HEK293 (cell line): ENCODE results near the gene COPS9.

Experiments
- CTCF ChIA-PET: fragments of 350-600 bp; formaldehyde crosslinking; extraction: SDS; loops from one replicate; lab custom pipeline; 2021; ENCODE audit warnings: antibody characterized with exemption; lab: Yijun Ruan, JAX
- POLR2A ChIA-PET: fragments of 300-600 bp; formaldehyde crosslinking; extraction: SDS; loops from one replicate; lab custom pipeline; 2020; ENCODE audit warnings: antibody characterized with exemption, inconsistent platforms; lab: Yijun Ruan, JAX
- H3K27ac ChIP-seq: fragments of 200-500 bp; sonication (Bioruptor generic); 2 replicates; pipeline ENCODE4 v1.5.1; 2014; ENCODE audit warnings: low read depth, low read length, control low read depth, inconsistent platforms; ENCODE audit errors: extremely low read depth
- H3K36me3 ChIP-seq, 2 experiments: fragments of 200-500 bp in 1 of 2; sonication (Bioruptor generic) in 1 of 2; 1 replicate in 1 of 2; 2 replicates in 1 of 2; pipeline ENCODE4 v1.5.1; 2014 to 2017; ENCODE audit warnings: inconsistent platforms in 2 of 2, low read length in 2 of 2; ENCODE audit not compliant: control insufficient read depth in 2 of 2, insufficient read depth in 1 of 2
- H3K4me1 ChIP-seq: fragments of 200-500 bp; sonication (Bioruptor generic); 2 replicates; pipeline ENCODE4 v1.5.1; 2014; ENCODE audit warnings: mild to moderate bottlenecking, low read length, inconsistent platforms; ENCODE audit not compliant: control insufficient read depth, insufficient read depth
- H3K4me3 ChIP-seq: 2 replicates; pipeline ENCODE4 v1.5.1; 2011; ENCODE audit warnings: low read depth, mild to moderate bottlenecking, control low read depth, low read length, moderate library complexity
- H3K9me3 ChIP-seq: fragments of 200-500 bp; sonication (Bioruptor generic); 2 replicates; pipeline ENCODE4 v1.5.1; 2014; ENCODE audit warnings: low read depth, low read length, inconsistent platforms; ENCODE audit not compliant: control insufficient read depth, insufficient read depth
- AEBP2 ChIP-seq: fragments of 450-650 bp; formaldehyde crosslinking; IDR thresholded peaks from 2 replicates; pipeline ENCODE4 v1.5.1; 2016; ENCODE audit warnings: missing biosample characterization, missing genetic modification characterization, borderline replicate concordance
- BCL11A ChIP-seq: fragments of 450-650 bp; formaldehyde crosslinking; IDR thresholded peaks from 2 replicates; pipeline ENCODE4 v1.5.1; 2016; ENCODE audit warnings: low read depth, missing biosample characterization, missing genetic modification characterization
- SCRT2 ChIP-seq: fragments of 450-650 bp; formaldehyde crosslinking; IDR thresholded peaks from 2 replicates; pipeline ENCODE4 v1.5.1; 2016; ENCODE audit warnings: missing biosample characterization, missing genetic modification characterization
- ZBTB7A ChIP-seq: fragments of 450-650 bp; formaldehyde crosslinking; IDR thresholded peaks from 2 replicates; pipeline ENCODE4 v1.5.1; 2016; ENCODE audit warnings: low read depth, missing biosample characterization, missing genetic modification characterization
- ZEB2 ChIP-seq: fragments of 450-650 bp; formaldehyde crosslinking; IDR thresholded peaks from 2 replicates; pipeline ENCODE4 v1.5.1; 2016; ENCODE audit warnings: missing biosample characterization, missing genetic modification characterization
- ZNF133 ChIP-seq: fragments of 450-650 bp; formaldehyde crosslinking; IDR thresholded peaks from 2 replicates; pipeline ENCODE4 v1.5.1; 2016; ENCODE audit warnings: missing biosample characterization, missing genetic modification characterization
- ZNF148 ChIP-seq: fragments of 450-650 bp; formaldehyde crosslinking; IDR thresholded peaks from 2 replicates; pipeline ENCODE4 v1.5.0; 2017; ENCODE audit warnings: missing biosample characterization, missing genetic modification characterization, borderline replicate concordance
- ZNF239 ChIP-seq: fragments of 450-650 bp; formaldehyde crosslinking; IDR thresholded peaks from 2 replicates; pipeline ENCODE4 v1.5.1; 2016; ENCODE audit warnings: missing biosample characterization, missing genetic modification characterization
- ZNF366 ChIP-seq: fragments of 450-650 bp; formaldehyde crosslinking; conservative IDR thresholded peaks from 2 replicates; pipeline ENCODE4 v1.5.1; 2016; ENCODE audit warnings: missing biosample characterization, missing genetic modification characterization
- ZNF423 ChIP-seq: fragments of 450-650 bp; formaldehyde crosslinking; IDR thresholded peaks from 2 replicates; pipeline ENCODE4 v1.5.1; 2016; ENCODE audit warnings: missing biosample characterization, missing genetic modification characterization
- ZNF433 ChIP-seq: fragments of 450-650 bp; formaldehyde crosslinking; IDR thresholded peaks from 2 replicates; pipeline ENCODE4 v1.5.1; 2016; ENCODE audit warnings: missing biosample characterization, missing genetic modification characterization, low read depth
- ZNF501 ChIP-seq: fragments of 450-650 bp; formaldehyde crosslinking; IDR thresholded peaks from 2 replicates; pipeline ENCODE4 v1.5.1; 2016; ENCODE audit warnings: missing biosample characterization, missing genetic modification characterization
- ZNF521 ChIP-seq: fragments of 450-650 bp; formaldehyde crosslinking; IDR thresholded peaks from 2 replicates; pipeline ENCODE4 v1.5.1; 2017; ENCODE audit warnings: missing biosample characterization, mild to moderate bottlenecking, missing genetic modification characterization
- ZNF580 ChIP-seq: fragments of 450-650 bp; formaldehyde crosslinking; IDR thresholded peaks from 2 replicates; pipeline ENCODE4 v1.5.1; 2016; ENCODE audit warnings: missing biosample characterization, missing genetic modification characterization
- ZNF621 ChIP-seq: fragments of 450-650 bp; formaldehyde crosslinking; IDR thresholded peaks from 2 replicates; pipeline ENCODE4 v1.5.1; 2017; ENCODE audit warnings: missing biosample characterization, missing genetic modification characterization
- ZNF670 ChIP-seq: fragments of 450-650 bp; formaldehyde crosslinking; IDR thresholded peaks from 2 replicates; pipeline ENCODE4 v1.5.1; 2016; ENCODE audit warnings: missing biosample characterization, missing genetic modification characterization, low read depth
- ZNF76 ChIP-seq: fragments of 450-650 bp; formaldehyde crosslinking; IDR thresholded peaks from 2 replicates; pipeline ENCODE4; 2016; ENCODE audit warnings: low read depth, missing biosample characterization, missing genetic modification characterization, borderline replicate concordance
- ZNF777 ChIP-seq: fragments of 450-650 bp; formaldehyde crosslinking; IDR thresholded peaks from 2 replicates; pipeline ENCODE4 v1.5.1; 2017; ENCODE audit warnings: missing biosample characterization, missing genetic modification characterization, borderline replicate concordance
- ZNF843 ChIP-seq: fragments of 450-650 bp; formaldehyde crosslinking; IDR thresholded peaks from 2 replicates; pipeline ENCODE4 v1.5.1; 2016; ENCODE audit warnings: missing biosample characterization, missing genetic modification characterization
- ZSCAN30 ChIP-seq: fragments of 450-650 bp; IDR thresholded peaks from 2 replicates; pipeline ENCODE4 v1.5.1; 2018; ENCODE audit warnings: missing biosample characterization, mild to moderate bottlenecking, missing genetic modification characterization, moderate library complexity
- TF ChIP-seq, protein P1 (sequence below): fragments of 450-650 bp; formaldehyde crosslinking; IDR thresholded peaks from 2 replicates; pipeline ENCODE4 v1.5.1; 2016; ENCODE audit warnings: missing biosample characterization, missing genetic modification characterization

Gene COPS9

DNA sequence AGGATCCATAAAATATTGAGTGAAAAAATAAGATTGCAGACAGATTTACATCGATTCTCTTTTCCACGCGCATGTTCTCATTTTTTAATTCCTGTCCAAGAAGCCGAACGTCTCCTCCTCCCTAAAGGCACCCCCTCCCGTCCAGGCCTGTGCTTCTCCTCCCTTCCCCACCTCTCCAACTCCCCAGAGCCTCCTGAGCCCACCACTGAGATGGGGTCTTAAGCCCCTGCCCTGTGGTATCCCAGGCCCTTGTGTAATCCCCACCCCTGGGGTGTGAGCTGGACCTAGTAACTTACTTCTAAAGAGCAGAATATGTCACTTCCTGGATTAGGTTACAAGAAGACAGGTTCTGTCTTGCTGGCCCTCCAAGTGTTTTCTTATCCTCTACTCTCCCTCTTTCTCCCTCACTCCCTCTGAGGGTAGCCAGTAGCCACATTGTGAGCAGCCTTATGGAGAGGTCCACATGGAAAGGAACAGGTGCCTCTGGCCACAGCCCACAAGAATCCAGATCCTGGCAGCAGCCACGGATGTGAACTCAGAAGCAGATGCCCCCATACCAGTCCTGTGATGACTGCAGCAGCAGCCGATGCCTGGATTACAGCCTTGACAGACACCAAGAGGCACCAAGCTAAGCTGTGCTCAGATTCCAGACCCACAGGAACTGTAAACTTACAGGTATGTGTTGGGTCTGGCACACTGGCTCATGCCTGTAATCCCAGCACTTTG is 44.0 kb upstream of the COPS9 start (continued):
- no peak for TF ChIP-seq AEBP2 (tag by site-specific recombination)
- TF ChIP-seq ZNF366 = no peak
- TF ChIP-seq ZEB2 (tag by site-specific recombination) = no peak
- TF ChIP-seq ZNF239 = no peak
- no peak for TF ChIP-seq ZNF843 (tag by site-specific recombination)
- TF ChIP-seq ZNF148 (tag by site-specific recombination) = no peak
- TF ChIP-seq ZNF777 = no peak
- no peak for TF ChIP-seq BCL11A
- TF ChIP-seq ZNF521 (tag by site-specific recombination) = no peak
- TF ChIP-seq ZSCAN30 = no peak
- TF ChIP-seq, protein P1, sequence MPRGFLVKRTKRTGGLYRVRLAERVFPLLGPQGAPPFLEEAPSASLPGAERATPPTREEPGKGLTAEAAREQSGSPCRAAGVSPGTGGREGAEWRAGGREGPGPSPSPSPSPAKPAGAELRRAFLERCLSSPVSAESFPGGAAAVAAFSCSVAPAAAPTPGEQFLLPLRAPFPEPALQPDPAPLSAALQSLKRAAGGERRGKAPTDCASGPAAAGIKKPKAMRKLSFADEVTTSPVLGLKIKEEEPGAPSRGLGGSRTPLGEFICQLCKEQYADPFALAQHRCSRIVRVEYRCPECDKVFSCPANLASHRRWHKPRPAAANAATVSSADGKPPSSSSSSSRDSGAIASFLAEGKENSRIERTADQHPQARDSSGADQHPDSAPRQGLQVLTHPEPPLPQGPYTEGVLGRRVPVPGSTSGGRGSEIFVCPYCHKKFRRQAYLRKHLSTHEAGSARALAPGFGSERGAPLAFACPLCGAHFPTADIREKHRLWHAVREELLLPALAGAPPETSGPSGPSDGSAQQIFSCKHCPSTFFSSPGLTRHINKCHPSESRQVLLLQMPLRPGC (tag by site-specific recombination) = no peak
- no peak for TF ChIP-seq ZNF621 (tag by site-specific recombination)
- no peak for TF ChIP-seq ZNF423 (tag by site-specific recombination)

DNA sequence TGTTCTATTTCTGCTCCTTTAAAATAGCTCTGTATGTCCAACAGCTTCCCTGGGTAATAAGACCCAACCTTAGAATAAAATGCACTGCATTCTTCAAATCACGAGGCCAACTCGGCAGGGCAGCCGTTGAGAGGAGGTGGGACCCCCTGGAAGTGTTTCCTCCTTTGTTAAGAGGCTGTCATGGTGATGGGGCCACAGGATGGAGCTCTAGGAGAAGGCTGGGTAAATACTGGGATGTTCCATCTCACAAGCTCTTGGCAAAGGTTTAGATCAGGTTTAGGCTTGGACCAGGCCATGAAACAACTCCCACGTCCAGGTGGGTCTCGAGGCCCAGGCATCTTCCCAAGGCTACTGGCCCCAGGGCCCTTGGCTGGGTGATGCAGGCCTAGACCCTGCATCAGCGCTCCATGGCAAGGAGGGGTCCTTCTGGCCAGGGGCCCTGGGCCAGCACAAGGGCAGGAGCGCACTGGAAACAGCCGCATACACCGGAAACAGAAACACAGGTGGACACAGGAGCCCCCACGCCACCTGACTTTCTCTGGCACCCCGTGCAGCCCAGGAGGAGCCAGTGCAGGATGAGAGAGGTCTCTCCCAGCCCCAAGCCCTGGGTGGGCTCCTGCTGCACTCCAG is 43.2 kb upstream of the COPS9 start:
- POLR2A ChIA-PET = no interaction called here
- Histone ChIP-seq H3K4me3 (no peak overlapping the region), H3K9me3 (no peaks in the 10 kb centered on the region), H3K36me3 (no peaks in the 10 kb centered on the region), H3K27ac (no peak overlapping the region), H3K4me1 (no peaks in the 10 kb centered on the region)
- CTCF ChIA-PET = no interaction called here
- TF ChIP-seq ZNF670 (tag by site-specific recombination) = no peak

- ChIA-PET POLR2A (no interaction called here), CTCF (interaction anchor here (0.6 kb wide), 1 partner anchor 21 kb away, joined by 3 read pairs; no protein-coding TSS in a partner anchor)
- Histone ChIP-seq H3K4me1 (no peaks in the 10 kb centered on the region), H3K4me3 (no peak overlapping the region), H3K27ac (no peak overlapping the region), H3K36me3 (no peaks in the 10 kb centered on the region), H3K9me3 (no peaks in the 10 kb centered on the region)
- TF ChIP-seq ZNF433 (no peak), ZNF76 (tag by site-specific recombination) (no peak), ZNF501 (tag by site-specific recombination) (no peak), SCRT2 (tag by site-specific recombination) (no peak), ZNF580 (tag by site-specific recombination) (no peak), ZBTB7A (no peak), ZNF133 (tag by site-specific recombination) (no peak)
Measured at GRCh38 chr2:240178564-240178963, 42.5 kb upstream of the COPS9 start.
